ENCODE measurements around the gene SENP5.

Gene SENP5

GRCh38 chr3:196969660-196970546 lies 102.2 kb downstream of the SENP5 start:
- peak; percentile 74 for DNase-seq

GRCh38 chr3:196970547-196971093 lies 102.9 kb downstream of the SENP5 start:
- DNase-seq, result peak; percentile 16

DNA sequence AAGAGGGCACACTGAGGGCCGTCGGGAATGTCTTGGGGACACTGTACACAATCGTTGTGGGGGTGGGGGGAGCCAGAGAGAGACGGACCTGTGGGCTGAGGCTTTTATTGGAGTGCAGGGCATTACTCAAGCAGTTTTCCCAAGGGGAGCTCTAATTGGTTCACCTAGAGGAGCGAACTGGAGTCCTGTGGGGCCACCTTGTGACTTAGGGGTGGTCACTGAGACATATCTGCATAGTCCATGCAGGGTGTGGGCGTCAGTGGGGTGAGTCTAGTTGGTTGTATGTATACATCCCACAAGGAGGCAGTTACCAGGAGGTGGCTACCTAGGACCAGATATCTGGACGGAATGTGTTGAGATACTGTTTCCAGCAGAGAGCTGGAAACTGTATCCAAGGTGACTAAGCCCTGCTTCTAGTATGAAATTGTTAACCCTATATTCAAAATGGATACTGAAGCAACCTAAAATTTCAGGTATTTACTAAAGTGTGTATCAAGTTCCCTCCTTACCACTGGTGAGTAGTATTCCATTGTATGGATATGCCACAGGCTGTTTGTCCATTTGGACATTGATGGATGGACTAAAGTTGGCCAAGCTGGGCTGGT lies 103.5 kb downstream of the SENP5 start:
- peak; percentile 20 for DNase-seq

DNA sequence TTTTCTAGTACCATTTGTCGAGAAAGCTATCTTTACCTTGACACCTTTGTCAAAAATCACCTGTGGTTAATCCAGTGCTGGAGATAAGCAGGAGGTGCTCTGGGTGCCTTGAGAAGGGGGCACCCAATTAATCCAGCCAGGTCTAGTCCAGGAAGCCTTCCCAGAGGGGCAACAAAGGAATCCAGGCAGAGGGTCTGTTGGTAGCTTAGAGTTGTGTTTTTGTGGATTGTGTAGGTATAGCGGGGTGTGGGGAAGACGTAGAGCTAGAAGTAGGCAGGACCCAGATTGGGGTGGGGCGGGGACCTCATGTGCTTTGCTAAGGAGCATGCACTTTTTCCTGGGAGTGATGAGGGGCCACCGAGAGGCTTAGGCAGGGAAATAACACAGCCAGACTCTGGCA lies 106.9 kb downstream of the SENP5 start:
- no peak for DNase-seq

- DNase-seq, result no peak
These were observed 107.6 kb downstream of the SENP5 start for GRCh38 chr3:196975349-196975748.

GRCh38 chr3:196976941-196977340 lies 109.2 kb downstream of the SENP5 start:
- DNase-seq, result no peak

DNA sequence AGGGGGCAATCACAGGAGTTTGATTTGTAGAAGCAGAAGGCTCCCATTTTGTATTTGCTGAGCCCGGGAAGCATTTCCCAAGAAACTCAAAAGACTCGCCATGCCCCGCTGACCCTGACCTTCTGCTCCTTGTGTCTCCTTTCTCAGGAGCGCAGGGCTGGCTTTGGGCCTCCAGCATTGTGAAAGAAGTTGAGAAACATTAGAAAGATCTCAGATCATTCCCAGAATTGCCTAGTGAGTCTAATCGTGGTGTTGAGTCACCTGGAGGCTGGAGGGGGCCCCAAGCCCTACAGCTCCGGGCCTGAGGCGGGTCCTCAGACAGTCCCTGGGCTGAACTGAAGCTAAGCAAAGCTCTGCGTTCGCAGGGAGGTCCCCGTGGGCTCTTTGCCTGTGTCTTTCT lies 111.8 kb downstream of the SENP5 start:
- DNase-seq, result no peak

GRCh38 chr3:196981657-196982056 lies 113.9 kb downstream of the SENP5 start:
- no peak for DNase-seq

GRCh38 chr3:196983186-196983585 lies 115.5 kb downstream of the SENP5 start:
- DNase-seq, result no peak
